AG09319 (cell line): ENCODE results near the gene TMEM117.
"Not testable (repeated sequence)": the region's sequence is repeated elsewhere in the genome, so short reads cannot be mapped to it uniquely, and the experiment has no call there.

Source experiments
- DNase-seq: peaks from one replicate; pipeline ENCODE4 v3.0.0-alpha.2; 2010; ENCODE audit warnings: low read depth; ENCODE audit errors: extremely low read depth
- CTCF ChIP-seq: IDR thresholded peaks from 2 replicates; pipeline ENCODE4 v1.5.1; 2011; ENCODE audit warnings: low read depth, mild to moderate bottlenecking, inconsistent platforms, low read length, moderate library complexity

TMEM117 gene

GRCh38 chr12:44229846-44230245 lies 394.0 kb downstream of the TMEM117 start:
- TF ChIP-seq CTCF: no peak
- no peak for DNase-seq

GRCh38 chr12:44235674-44236073 lies 399.8 kb downstream of the TMEM117 start:
- no peak for TF ChIP-seq CTCF
- DNase-seq: no peak

GRCh38 chr12:44240186-44240585 lies 404.3 kb downstream of the TMEM117 start:
- TF ChIP-seq CTCF: no peak
- no peak for DNase-seq

GRCh38 chr12:44245932-44246331 lies 410.1 kb downstream of the TMEM117 start:
- TF ChIP-seq CTCF: no peak

GRCh38 chr12:44246482-44247105 lies 410.7 kb downstream of the TMEM117 start:
- no peak for TF ChIP-seq CTCF
- no peak for DNase-seq

More at GRCh38 chr12:44245932-44246331, 410.1 kb downstream of the TMEM117 start:
- DNase-seq: no peak

GRCh38 chr12:44247588-44247987 lies 411.7 kb downstream of the TMEM117 start:
- no peak; the same call in 1 of the 2 replicates for TF ChIP-seq CTCF

GRCh38 chr12:44248436-44248835 lies 412.6 kb downstream of the TMEM117 start:
- no peak for DNase-seq
- no peak for TF ChIP-seq CTCF

More at GRCh38 chr12:44247588-44247987, 411.7 kb downstream of the TMEM117 start:
- no peak for DNase-seq

GRCh38 chr12:44250440-44250839 lies 414.6 kb downstream of the TMEM117 start:
- not testable (repeated sequence) for DNase-seq
